ENCODE measurements around the gene FCGR3A.
"Not testable (repeated sequence)": the region's sequence is repeated elsewhere in the genome, so short reads cannot be mapped to it uniquely, and the experiment has no call there.

DNA sequence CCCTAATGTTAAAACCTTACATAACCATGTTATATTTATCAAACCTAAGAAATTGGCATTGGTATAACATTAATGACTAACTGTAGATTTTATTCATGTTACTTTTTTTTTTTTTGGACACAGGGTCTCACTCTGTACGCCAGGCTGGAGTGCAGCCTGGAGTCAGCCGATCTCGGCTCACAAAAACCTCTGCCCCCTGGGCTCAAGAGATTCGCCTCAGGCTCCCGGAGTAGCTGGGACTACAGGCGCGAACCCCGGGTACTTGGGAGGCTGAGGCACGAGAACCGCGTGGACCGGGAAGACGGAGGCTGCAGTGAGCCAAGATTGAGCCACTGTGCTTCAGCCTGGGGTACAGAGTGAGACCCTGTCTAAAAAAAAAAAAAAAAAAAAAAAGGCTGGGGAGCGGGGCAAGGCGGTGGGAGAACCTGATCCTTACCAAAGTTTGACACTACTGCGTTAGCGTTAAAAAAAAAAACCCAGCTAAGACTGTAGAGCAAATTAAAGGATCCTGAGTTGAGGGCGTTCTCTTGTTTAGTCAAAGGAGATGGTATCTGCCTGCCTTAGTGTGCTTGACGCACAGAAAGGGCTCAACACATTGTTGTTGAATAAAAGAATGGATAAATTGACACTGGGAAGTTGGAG is 20.0 kb downstream of the FCGR3A start:
- TF ChIP-seq POLR2A (IDR thresholded peaks at IDR 0.05): not testable (repeated sequence)
- TF ChIP-seq, protein P1, sequence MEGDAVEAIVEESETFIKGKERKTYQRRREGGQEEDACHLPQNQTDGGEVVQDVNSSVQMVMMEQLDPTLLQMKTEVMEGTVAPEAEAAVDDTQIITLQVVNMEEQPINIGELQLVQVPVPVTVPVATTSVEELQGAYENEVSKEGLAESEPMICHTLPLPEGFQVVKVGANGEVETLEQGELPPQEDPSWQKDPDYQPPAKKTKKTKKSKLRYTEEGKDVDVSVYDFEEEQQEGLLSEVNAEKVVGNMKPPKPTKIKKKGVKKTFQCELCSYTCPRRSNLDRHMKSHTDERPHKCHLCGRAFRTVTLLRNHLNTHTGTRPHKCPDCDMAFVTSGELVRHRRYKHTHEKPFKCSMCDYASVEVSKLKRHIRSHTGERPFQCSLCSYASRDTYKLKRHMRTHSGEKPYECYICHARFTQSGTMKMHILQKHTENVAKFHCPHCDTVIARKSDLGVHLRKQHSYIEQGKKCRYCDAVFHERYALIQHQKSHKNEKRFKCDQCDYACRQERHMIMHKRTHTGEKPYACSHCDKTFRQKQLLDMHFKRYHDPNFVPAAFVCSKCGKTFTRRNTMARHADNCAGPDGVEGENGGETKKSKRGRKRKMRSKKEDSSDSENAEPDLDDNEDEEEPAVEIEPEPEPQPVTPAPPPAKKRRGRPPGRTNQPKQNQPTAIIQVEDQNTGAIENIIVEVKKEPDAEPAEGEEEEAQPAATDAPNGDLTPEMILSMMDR (IDR thresholded peaks at IDR 0.05): not testable (repeated sequence)
